Sigmoid colon (tissue), 4 donors: Measurements from ENCODE around the gene NBDY.

ENCODE experiments used
- CTCF ChIP-seq, 4 experiments: fragments of 450-650 bp in 3 of 4; fragments of 200-600 bp in 1 of 4; IDR thresholded peaks; one replicate each; pipeline ENCODE4 v1.5.1; 2016 to 2019; ENCODE audit warnings: antibody characterized with exemption in 4 of 4, mild to moderate bottlenecking in 3 of 4, moderate library complexity in 2 of 4
- EP300 ChIP-seq, 4 donors: sonication (generic); formaldehyde crosslinking; IDR thresholded peaks; one replicate each; pipeline ENCODE4 v1.6.1; 2017; ENCODE audit warnings: antibody characterized with exemption in 4 of 4
- POLR2A ChIP-seq, 2 donors: fragments of 450-650 bp; IDR thresholded peaks; one replicate each; pipeline ENCODE4 v1.6.1; 2016; ENCODE audit warnings: antibody characterized with exemption in 2 of 2, mild to moderate bottlenecking in 2 of 2, moderate library complexity in 2 of 2
- POLR2AphosphoS5 ChIP-seq, 4 donors: sonication (generic); formaldehyde crosslinking; IDR thresholded peaks; one replicate each; pipeline ENCODE4 v1.6.1; 2017; ENCODE audit warnings: antibody characterized with exemption in 4 of 4

DNA sequence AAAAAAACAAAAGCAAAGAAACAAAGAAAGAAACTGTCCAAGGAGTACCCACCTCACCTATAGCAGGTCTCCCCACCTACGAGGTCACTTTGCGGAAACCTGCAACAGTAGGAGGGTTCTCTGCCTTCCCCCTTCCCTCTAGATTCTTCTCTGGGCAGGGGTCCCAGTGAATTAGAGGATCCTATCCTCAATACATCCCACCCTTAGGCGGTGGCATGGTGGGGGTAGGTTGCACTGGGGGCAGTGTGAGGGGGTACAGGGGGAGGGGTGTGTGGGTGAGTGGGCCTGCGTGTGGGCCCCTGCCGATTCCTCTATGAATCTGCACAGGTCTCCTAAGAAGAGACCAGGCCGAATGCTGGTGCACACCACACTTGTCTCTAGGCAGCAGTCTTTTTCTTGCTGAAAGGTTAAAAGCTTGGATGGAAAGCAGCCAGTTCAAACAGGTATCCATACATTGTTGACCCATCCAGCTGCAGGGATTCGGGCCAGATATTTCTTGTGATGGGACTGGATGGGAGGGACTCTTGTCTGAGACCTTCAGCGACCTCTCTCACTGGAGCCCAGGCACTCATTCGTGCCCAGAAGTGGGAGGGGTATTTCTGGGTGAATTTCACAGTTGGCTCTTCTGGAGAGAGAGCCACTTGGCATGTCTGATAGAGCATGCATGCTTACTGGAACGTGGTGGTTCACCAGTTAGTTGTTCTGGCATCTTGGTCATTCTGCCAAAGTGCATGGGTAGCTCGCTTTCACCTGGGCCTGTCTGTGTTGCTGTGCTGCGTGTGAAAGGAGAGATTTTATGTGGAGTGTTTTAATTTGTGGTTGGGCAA, 65.6 kb downstream of the NBDY start:
- no peak for TF ChIP-seq CTCF (IDR thresholded peaks at IDR 0.05)
- TF ChIP-seq POLR2A (IDR thresholded peaks at IDR 0.05) = no peak
- TF ChIP-seq POLR2AphosphoS5 (IDR thresholded peaks at IDR 0.05) = no peak
- TF ChIP-seq EP300 (IDR thresholded peaks at IDR 0.05) = no peak
